Left lung (tissue), 10 donors: ENCODE measurements around the gene CLMN. TPM values are rescaled to one million over a fixed set of nuclear protein-coding genes. Genes with fewer than 3 reads are reported as not detected.

Experiments used
- ATAC-seq: fragments of 200-7000 bp; cut with Tn5 transposase; one replicate; pipeline ENCODE4 v1.9.1; 2020; ENCODE audit warnings: moderate library complexity
- DNase-seq, 4 donors: peaks; one replicate each; pipeline ENCODE4 v3.0.0-alpha.2; 2013 to 2020
- H3K27ac ChIP-seq, 2 donors: fragments of 200-600 bp; sonication (generic) in 1 of 2; one replicate each; pipeline versions ENCODE4 v1.5.0 to v1.8.0; 2020 to 2021
- H3K27me3 ChIP-seq, 2 donors: fragments of 200-600 bp; sonication (generic) in 1 of 2; one replicate each; pipeline versions ENCODE4 v1.5.0 to v1.8.0; 2020 to 2021
- H3K36me3 ChIP-seq, 2 donors: fragments of 200-600 bp; sonication (generic) in 1 of 2; one replicate each; pipeline versions ENCODE4 v1.5.0 to v1.8.0; 2020 to 2021
- H3K4me1 ChIP-seq, 2 donors: fragments of 200-600 bp; one replicate each; pipeline ENCODE4 v1.8.0; 2021
- H3K4me3 ChIP-seq, 2 donors: fragments of 200-600 bp; sonication (generic) in 1 of 2; one replicate each; pipeline versions ENCODE4 v1.5.0 to v1.8.0; 2020 to 2021; ENCODE audit warnings: mild to moderate bottlenecking in 1 of 2
- H3K9me3 ChIP-seq, 2 donors: fragments of 200-600 bp; sonication (generic) in 1 of 2; one replicate each; pipeline versions ENCODE4 v1.5.0 to v1.8.0; 2020 to 2021
- CTCF ChIP-seq, 2 donors: fragments of 200-600 bp; sonication (generic) in 1 of 2; IDR thresholded peaks; one replicate each; pipeline versions ENCODE4 v1.5.0 to v1.8.0; 2021; ENCODE audit warnings: antibody characterized with exemption in 2 of 2
- intact Hi-C, 2 donors: fragments of 100-400 bp; cut with DNase I; formaldehyde crosslinking; loops; one replicate each; pipeline versions ENCODE4 v1.11.2 to v1.14.2; 2022
- polyA plus RNA-seq, 6 donors: library from polyadenylated mRNA; unstranded; fragments of 120-200 nt; gene quantifications; one replicate each; pipeline ENCODE4 v1.2.1, GENCODE V29; 2013; ENCODE audit not compliant: insufficient read length in 6 of 6
- total RNA-seq, 2 donors: library from RNA; stranded (reverse); fragmentation: NEBNext Ultra II Directional; extraction: Animal tissue kit (Norgen Biotek cat#: 25700); gene quantifications; one replicate each; pipeline ENCODE4 v1.2.1, GENCODE V29; 2021
- donor health status: DM: no; HTN: yes; CAD: no.
- donor health status: DM: no; HTN: no; CAD: no.

Gene CLMN
- total and polyA plus RNA-seq, 8 donors, result 10.3 to 30.0 (median 12.6) TPM

DNA sequence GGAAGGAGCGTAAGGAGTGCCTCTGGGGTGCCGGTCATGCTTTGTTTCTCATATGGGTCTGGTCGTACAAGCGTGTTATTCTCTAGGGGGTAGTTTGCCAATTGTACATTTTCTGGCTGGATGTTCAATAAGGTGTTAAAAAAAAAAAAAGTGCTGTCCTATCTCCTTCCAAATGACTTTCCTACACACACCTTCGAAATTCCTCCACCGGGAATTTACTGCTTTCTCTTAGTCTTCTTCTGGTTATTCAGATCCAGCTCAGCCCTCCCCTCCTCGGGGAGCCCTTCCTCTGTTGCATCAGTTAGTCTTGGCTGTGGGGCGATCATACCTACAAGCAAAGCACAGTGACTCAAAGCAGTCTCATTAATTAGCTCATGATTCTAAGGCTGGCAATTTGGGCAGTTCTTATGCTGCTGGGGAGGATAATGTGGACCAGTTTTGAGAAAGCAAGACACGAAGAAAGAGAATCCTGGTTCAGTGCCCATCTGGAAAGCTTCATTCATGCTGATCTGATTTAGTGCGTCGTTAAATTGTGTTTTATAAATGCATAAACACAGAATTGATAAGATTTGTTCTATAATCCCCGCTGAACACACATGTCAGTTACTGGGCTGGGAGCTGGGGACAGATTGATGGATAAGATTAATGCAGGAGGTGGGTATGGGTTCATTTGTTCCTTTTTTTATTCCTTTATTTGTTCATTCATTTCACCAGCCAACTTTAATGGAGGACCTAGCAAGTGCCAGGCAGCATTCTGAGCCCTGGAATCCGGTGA is 9.2 kb upstream of the CLMN start:
- intact Hi-C loops, result no loop called here
- no peak for ATAC-seq
- Histone ChIP-seq H3K9me3 (no peaks in the 10 kb centered on the region), H3K36me3 (no peaks in the 10 kb centered on the region), H3K4me1 (no peaks in the 10 kb centered on the region), H3K4me3 (no peak overlapping the region), H3K27me3 (no peaks in the 10 kb centered on the region), H3K27ac (no peak overlapping the region)
- no peak for DNase-seq
- no peak for TF ChIP-seq CTCF (IDR thresholded peaks at IDR 0.05)

DNA sequence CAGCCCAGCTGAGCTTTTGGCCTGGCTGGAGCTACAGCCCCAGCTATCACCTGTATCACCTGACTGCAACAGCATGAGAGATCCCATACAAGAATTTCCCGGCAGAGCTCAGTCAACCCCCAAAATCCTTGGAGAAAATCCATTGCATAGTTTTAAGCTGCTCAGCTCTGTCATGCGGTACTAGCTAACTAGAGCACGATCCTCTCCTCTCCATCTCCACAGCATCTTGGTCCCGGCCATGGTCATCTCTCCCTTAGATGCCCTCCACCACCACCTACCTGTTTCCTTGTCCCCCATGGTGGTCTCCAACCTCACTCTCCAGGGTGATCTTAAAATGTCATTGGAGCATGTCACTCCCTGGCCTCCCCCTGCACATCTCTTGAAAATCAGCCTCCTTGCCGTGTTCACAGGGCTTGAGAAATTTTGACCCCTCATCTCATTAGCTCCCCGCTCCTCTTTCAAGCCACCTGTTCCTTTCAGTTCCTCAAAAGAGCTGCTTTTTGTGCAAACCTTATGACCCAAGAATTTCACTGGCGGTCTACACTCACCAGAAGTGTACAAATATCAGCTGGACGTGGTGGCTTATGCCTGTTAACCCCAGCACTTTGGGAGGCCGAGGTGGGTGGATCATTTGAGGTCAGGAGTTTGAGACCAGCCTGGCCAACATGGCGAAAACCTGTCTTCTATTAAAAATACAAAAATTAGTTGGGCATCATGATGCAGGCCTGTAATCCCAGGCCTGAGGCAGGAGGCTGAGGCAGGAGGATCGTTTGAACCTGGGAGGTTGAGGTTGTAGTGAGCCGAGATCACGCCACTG is 8.1 kb upstream of the CLMN start:
- no peak for TF ChIP-seq CTCF (IDR thresholded peaks at IDR 0.05)
- intact Hi-C loops, result no loop called here
- Histone ChIP-seq H3K4me1 (no peaks in the 10 kb centered on the region), H3K9me3 (no peaks in the 10 kb centered on the region), H3K36me3 (no peaks in the 10 kb centered on the region), H3K4me3 (no peak overlapping the region), H3K27me3 (no peaks in the 10 kb centered on the region), H3K27ac (no peak overlapping the region)
- no peak for DNase-seq
- ATAC-seq, result no peak

DNA sequence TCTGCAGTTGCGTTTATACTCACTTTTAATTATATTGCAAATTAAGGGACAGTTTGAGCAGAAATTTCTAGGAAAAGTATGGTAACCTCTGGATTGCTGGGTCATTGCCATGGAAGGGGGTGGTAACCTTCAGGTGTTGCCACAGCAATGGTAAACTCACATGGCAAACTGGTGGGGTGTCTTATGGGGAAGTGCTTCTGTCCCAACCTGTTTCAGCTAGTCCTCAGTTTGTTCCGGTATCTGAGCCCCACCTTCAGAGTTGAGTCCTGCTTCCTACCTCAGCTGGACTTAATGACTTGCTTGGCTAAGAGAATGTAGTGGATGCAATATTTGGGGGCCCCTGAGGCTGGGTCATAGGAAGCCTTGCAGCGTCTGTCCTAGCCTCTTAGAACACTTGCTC is 7.3 kb upstream of the CLMN start:
- intact Hi-C loops, result no loop called here
- no peaks in the 10 kb centered on the region for H3K4me1 ChIP-seq
- no peaks in the 10 kb centered on the region for H3K36me3 ChIP-seq
- no peaks in the 10 kb centered on the region for H3K9me3 ChIP-seq
- DNase-seq (no peak), ATAC-seq (no peak)
- H3K27ac ChIP-seq, result no peak overlapping the region
- no peak for TF ChIP-seq CTCF (IDR thresholded peaks at IDR 0.05)
- H3K27me3 ChIP-seq, result no peaks in the 10 kb centered on the region
- no peak overlapping the region for H3K4me3 ChIP-seq

- Histone ChIP-seq H3K4me1 (peaks cover 0 to 11% of the 10 kb centered on the region in 2 donors), H3K9me3 (no peaks in the 10 kb centered on the region), H3K4me3 (no peak overlapping the region), H3K27me3 (peaks cover 0 to 22% of the 10 kb centered on the region in 2 donors), H3K36me3 (no peaks in the 10 kb centered on the region), H3K27ac (no peak overlapping the region)
- TF ChIP-seq CTCF (IDR thresholded peaks at IDR 0.05), result no peak
- no peak for DNase-seq
- ATAC-seq, result no peak
- intact Hi-C loops, result no loop called here
Measured at GRCh38 chr14:95323917-95324316, 4.2 kb upstream of the CLMN start.

DNA sequence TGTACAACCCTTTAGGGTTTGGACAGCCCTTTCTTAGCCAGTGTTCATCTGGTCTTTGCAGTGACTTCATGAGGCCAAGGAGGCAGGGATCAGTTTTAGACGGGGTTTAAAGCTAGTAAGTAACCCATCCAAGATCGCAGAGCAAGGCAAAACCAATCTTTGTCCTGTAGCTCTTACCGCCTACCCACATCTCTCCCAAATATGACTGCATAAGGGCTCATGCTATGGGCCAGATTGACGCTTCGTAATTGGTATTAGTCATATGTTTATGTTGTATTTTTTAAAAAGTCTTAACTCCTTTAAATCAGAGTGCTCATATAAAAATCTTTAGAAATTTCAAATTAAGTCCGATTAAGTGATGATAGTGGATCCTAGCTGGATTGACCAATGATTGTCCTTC is 3.7 kb upstream of the CLMN start:
- no peak for ATAC-seq
- TF ChIP-seq CTCF (IDR thresholded peaks at IDR 0.05), result no peak
- peaks cover 0 to 27% of the 10 kb centered on the region in 2 donors for H3K27me3 ChIP-seq
- no peaks in the 10 kb centered on the region for H3K36me3 ChIP-seq
- intact Hi-C loops, result no loop called here
- H3K27ac ChIP-seq, result no peak overlapping the region
- H3K4me1 ChIP-seq, result peaks cover 0 to 16% of the 10 kb centered on the region in 2 donors
- H3K4me3 ChIP-seq, result no peak overlapping the region
- no peaks in the 10 kb centered on the region for H3K9me3 ChIP-seq
- no peak for DNase-seq
